NCI-H460 (cell line): ENCODE measurements around the gene IFT74. TPM values are rescaled to one million over a fixed set of nuclear protein-coding genes. Genes with fewer than 3 reads are reported as not detected.

Experiments used
- DNase-seq: peaks from one replicate; pipeline ENCODE4 v3.0.0-alpha.2; 2016; ENCODE audit warnings: low read depth; ENCODE audit errors: extremely low read depth
- total RNA-seq: library from RNA; depleted of rRNA; stranded (reverse); fragments of >200 nt; shearing (Covaris generic); gene quantifications from 2 replicates; pipeline ENCODE4 v1.2.3, GENCODE V29; 2014

The IFT74 gene
- total RNA-seq, 1 experiment from 2014 or later = 20.7 TPM

- no peak for DNase-seq
Measured at GRCh38 chr9:26973989-26974388, 17.8 kb downstream of the IFT74 start.

GRCh38 chr9:26974927-26975326 is 18.7 kb downstream of the IFT74 start:
- no peak for DNase-seq

- peak; percentile 56 for DNase-seq
Measured at GRCh38 chr9:26975728-26976707, 19.8 kb downstream of the IFT74 start.

GRCh38 chr9:26983340-26983739 is 27.1 kb downstream of the IFT74 start:
- no peak for DNase-seq

- DNase-seq = no peak
Measured at GRCh38 chr9:26995810-26996209, 39.6 kb downstream of the IFT74 start.

GRCh38 chr9:27003426-27004077 is 47.3 kb downstream of the IFT74 start:
- DNase-seq = no peak

GRCh38 chr9:27005491-27005890 is 49.3 kb downstream of the IFT74 start, which contains the start of gene LRRC19:
Gene LRRC19, minus strand, starts transcription at chr9:27005672. Its CDS starts 5,978 bp downstream, at chr9:26999694.
- DNase-seq = no peak

GRCh38 chr9:27019589-27019988 is 63.4 kb downstream of the IFT74 start:
- no peak for DNase-seq

GRCh38 chr9:27022920-27023319 is 66.7 kb downstream of the IFT74 start:
- DNase-seq = no peak

GRCh38 chr9:27029186-27029585 is 73.0 kb downstream of the IFT74 start:
- no peak for DNase-seq

- peak; percentile 48 for DNase-seq
Measured at GRCh38 chr9:27033815-27034403, 77.7 kb downstream of the IFT74 start.

- no peak for DNase-seq
Measured at GRCh38 chr9:27037499-27037898, 81.3 kb downstream of the IFT74 start.

- DNase-seq = no peak
Measured at GRCh38 chr9:27041746-27042145, 85.5 kb downstream of the IFT74 start.

GRCh38 chr9:27042476-27042875 is 86.3 kb downstream of the IFT74 start:
- no peak for DNase-seq

- DNase-seq = no peak
Measured at GRCh38 chr9:27043176-27043575, 87.0 kb downstream of the IFT74 start.

GRCh38 chr9:27047136-27047535 is 90.9 kb downstream of the IFT74 start:
- DNase-seq = no peak

GRCh38 chr9:27053369-27054022 is 97.3 kb downstream of the IFT74 start:
- no peak for DNase-seq

GRCh38 chr9:27054125-27054524 is 97.9 kb downstream of the IFT74 start:
- DNase-seq = no peak

- DNase-seq = no peak
Measured at GRCh38 chr9:27054841-27055240, 98.6 kb downstream of the IFT74 start.

- DNase-seq = no peak
Measured at GRCh38 chr9:27059412-27059811, 103.2 kb downstream of the IFT74 start.

- DNase-seq = no peak
Measured at GRCh38 chr9:27059907-27060306, 103.7 kb downstream of the IFT74 start.
